Glutamatergic neuron (in vitro differentiated cells): ENCODE measurements around the gene SAMMSON. TPM values are rescaled to one million over a fixed set of nuclear protein-coding genes. Genes with fewer than 3 reads are reported as not detected.

ENCODE experiments used
- DNase-seq: peaks from one replicate; pipeline ENCODE4 v3.0.0; 2022
- H3K27ac Mint-ChIP-seq: one replicate; pipeline ENCODE4 v1.8.0; 2020; ENCODE audit warnings: mild to moderate bottlenecking, mixed read lengths, inconsistent platforms; ENCODE audit not compliant: unreplicated experiment
- H3K27me3 Mint-ChIP-seq: one replicate; pipeline ENCODE4 v1.8.0; 2020; ENCODE audit warnings: mild to moderate bottlenecking, moderate library complexity, mixed read lengths, inconsistent platforms; ENCODE audit not compliant: unreplicated experiment
- H3K36me3 Mint-ChIP-seq: one replicate; pipeline ENCODE4 v1.8.0; 2020; ENCODE audit warnings: mild to moderate bottlenecking, mixed read lengths, inconsistent platforms; ENCODE audit not compliant: unreplicated experiment
- H3K4me1 Mint-ChIP-seq: one replicate; pipeline ENCODE4 v1.8.0; 2020; ENCODE audit warnings: mild to moderate bottlenecking, low read depth, mixed read lengths, inconsistent platforms; ENCODE audit not compliant: unreplicated experiment
- H3K4me3 Mint-ChIP-seq: one replicate; pipeline ENCODE4 v1.8.0; 2020; ENCODE audit warnings: mild to moderate bottlenecking, mixed read lengths, inconsistent platforms; ENCODE audit not compliant: unreplicated experiment
- H3K9me3 Mint-ChIP-seq: one replicate; pipeline ENCODE4 v1.8.0; 2020; ENCODE audit warnings: mild to moderate bottlenecking, moderate library complexity, mixed read lengths, inconsistent platforms; ENCODE audit not compliant: unreplicated experiment
- CTCF ChIP-seq: fragments of 200-600 bp; sonication (generic); IDR thresholded peaks from one replicate; pipeline ENCODE4 v1.5.0; 2021; ENCODE audit not compliant: partially characterized antibody, unreplicated experiment
- total RNA-seq: library from RNA; stranded (reverse); fragmentation: NEBNext Ultra II Directional; extraction: Animal tissue kit (Norgen Biotek cat#: 25700); gene quantifications from one replicate; pipeline ENCODE4 v1.2.1, GENCODE V29; 2021; ENCODE audit not compliant: unreplicated experiment

Gene SAMMSON
- total RNA-seq, 1 donor from 2014 or later: not detected

- no peak overlapping the region for H3K27ac Mint-ChIP-seq
- DNase-seq: peak; percentile 18
- H3K4me1 Mint-ChIP-seq: peaks cover 2% of the 10 kb centered on the region
- no peaks in the 10 kb centered on the region for H3K9me3 Mint-ChIP-seq
- H3K4me3 Mint-ChIP-seq: no peak overlapping the region
- no peaks in the 10 kb centered on the region for H3K36me3 Mint-ChIP-seq
- TF ChIP-seq CTCF: no peak
- H3K27me3 Mint-ChIP-seq: no peaks in the 10 kb centered on the region
Measured at GRCh38 chr3:70065696-70066253, 66.2 kb downstream of the SAMMSON start.

GRCh38 chr3:70067860-70068521, 68.5 kb downstream of the SAMMSON start:
- Mint-ChIP-seq H3K4me3 (no peak overlapping the region), H3K36me3 (no peaks in the 10 kb centered on the region), H3K27me3 (no peaks in the 10 kb centered on the region), H3K27ac (no peak overlapping the region), H3K4me1 (peaks cover 9% of the 10 kb centered on the region), H3K9me3 (no peaks in the 10 kb centered on the region)
- no peak for TF ChIP-seq CTCF
- no peak for DNase-seq

GRCh38 chr3:70069557-70069956, 70.0 kb downstream of the SAMMSON start:
- DNase-seq: no peak
- H3K4me1 Mint-ChIP-seq: peaks cover 9% of the 10 kb centered on the region
- no peak overlapping the region for H3K4me3 Mint-ChIP-seq
- TF ChIP-seq CTCF: no peak
- no peak overlapping the region for H3K27ac Mint-ChIP-seq
- H3K36me3 Mint-ChIP-seq: no peaks in the 10 kb centered on the region
- H3K27me3 Mint-ChIP-seq: peaks cover 2% of the 10 kb centered on the region
- H3K9me3 Mint-ChIP-seq: no peaks in the 10 kb centered on the region

GRCh38 chr3:70071138-70071537, 71.6 kb downstream of the SAMMSON start:
- Mint-ChIP-seq H3K36me3 (no peaks in the 10 kb centered on the region), H3K27me3 (peaks cover 2% of the 10 kb centered on the region), H3K4me3 (no peak overlapping the region), H3K27ac (no peak overlapping the region), H3K4me1 (peaks cover 7% of the 10 kb centered on the region), H3K9me3 (no peaks in the 10 kb centered on the region)
- DNase-seq: no peak
- TF ChIP-seq CTCF: no peak

GRCh38 chr3:70072180-70072579, 72.6 kb downstream of the SAMMSON start:
- TF ChIP-seq CTCF: no peak
- Mint-ChIP-seq H3K36me3 (no peaks in the 10 kb centered on the region), H3K27ac (no peak overlapping the region)

More at GRCh38 chr3:70072180-70072579, 72.6 kb downstream of the SAMMSON start:
- Mint-ChIP-seq H3K4me1 (peaks cover 7% of the 10 kb centered on the region), H3K4me3 (peak overlapping the region; percentile 10), H3K9me3 (no peaks in the 10 kb centered on the region), H3K27me3 (peaks cover 2% of the 10 kb centered on the region)
- no peak for DNase-seq
